Activated CD8-positive, alpha-beta memory T cell treated with anti-CD3 and anti-CD28 coated beads, Interleukin-2, amount 10 ng/mL, durations not matched to agents 7 days and 5 days (primary cell): ENCODE data around the gene ZNF407. TPM values are rescaled to one million over a fixed set of nuclear protein-coding genes. Genes with fewer than 3 reads are reported as not detected.

Experiments
- ATAC-seq: fragments of 150-1000 bp; cut with Tn5 transposase; one replicate; pipeline ENCODE4 v1.10.0; 2021; ENCODE audit warnings: moderate library complexity
- CTCF ChIA-PET: fragments of 350-600 bp; sonication (Branson Sonifier 250); formaldehyde crosslinking; loops from one replicate; lab custom pipeline; 2021; ENCODE audit warnings: antibody characterized with exemption; lab: Charles Lee
- DNase-seq: peaks from one replicate; pipeline ENCODE4 v3.0.0-alpha.2; 2020
- H3K27ac Mint-ChIP-seq: one replicate; pipeline ENCODE4 v1.8.0; 2021; ENCODE audit warnings: mild to moderate bottlenecking, mixed read lengths
- H3K27me3 Mint-ChIP-seq: one replicate; pipeline ENCODE4 v1.8.0; 2021; ENCODE audit warnings: mixed read lengths
- H3K36me3 Mint-ChIP-seq: one replicate; pipeline ENCODE4 v1.8.0; 2021; ENCODE audit warnings: mild to moderate bottlenecking, mixed read lengths
- H3K4me1 Mint-ChIP-seq: one replicate; pipeline ENCODE4 v1.8.0; 2021; ENCODE audit warnings: mixed read lengths
- H3K4me3 Mint-ChIP-seq: one replicate; pipeline ENCODE4 v1.8.0; 2021; ENCODE audit warnings: mild to moderate bottlenecking, moderate library complexity, mixed read lengths
- H3K9me3 Mint-ChIP-seq: one replicate; pipeline ENCODE4 v1.8.0; 2022; ENCODE audit warnings: low read depth, mixed read lengths
- total RNA-seq, 2 experiments: library from RNA; stranded (reverse); gene quantifications; one replicate each; pipeline ENCODE4 v1.2.3, GENCODE V29; 2021

Gene ZNF407
- total RNA-seq, 2 experiments from 2014 or later = 12.9 to 16.6 TPM

- no peak for ATAC-seq
- Mint-ChIP-seq H3K4me3 (no peak overlapping the region), H3K27ac (no peak overlapping the region), H3K27me3 (no peaks in the 10 kb centered on the region), H3K4me1 (no peaks in the 10 kb centered on the region), H3K36me3 (peaks cover 5% of the 10 kb centered on the region), H3K9me3 (no peaks in the 10 kb centered on the region)
- no peak for DNase-seq
- CTCF ChIA-PET = no interaction called here
These were observed 135.9 kb downstream of the ZNF407 start for GRCh38 chr18:74733598-74733997.

GRCh38 chr18:74734013-74734444 is 136.4 kb downstream of the ZNF407 start:
- Mint-ChIP-seq H3K27me3 (no peaks in the 10 kb centered on the region), H3K36me3 (peaks cover 2% of the 10 kb centered on the region), H3K27ac (no peak overlapping the region), H3K9me3 (no peaks in the 10 kb centered on the region), H3K4me1 (no peaks in the 10 kb centered on the region), H3K4me3 (no peak overlapping the region)
- no peak for ATAC-seq
- CTCF ChIA-PET = no interaction called here
- no peak for DNase-seq

GRCh38 chr18:74739926-74740325 is 142.3 kb downstream of the ZNF407 start:
- no peaks in the 10 kb centered on the region for H3K9me3 Mint-ChIP-seq
- no peaks in the 10 kb centered on the region for H3K27me3 Mint-ChIP-seq
- no peaks in the 10 kb centered on the region for H3K4me1 Mint-ChIP-seq
- DNase-seq (no peak), ATAC-seq (no peak)
- H3K36me3 Mint-ChIP-seq = no peaks in the 10 kb centered on the region
- no peak overlapping the region for H3K27ac Mint-ChIP-seq
- CTCF ChIA-PET = no interaction called here
- no peak overlapping the region for H3K4me3 Mint-ChIP-seq

GRCh38 chr18:74742573-74743243 is 145.0 kb downstream of the ZNF407 start:
- CTCF ChIA-PET = no interaction called here
- H3K4me3 Mint-ChIP-seq = no peak overlapping the region
- no peaks in the 10 kb centered on the region for H3K36me3 Mint-ChIP-seq
- no peaks in the 10 kb centered on the region for H3K27me3 Mint-ChIP-seq
- no peak overlapping the region for H3K27ac Mint-ChIP-seq
- DNase-seq (no peak), ATAC-seq (no peak)
- H3K9me3 Mint-ChIP-seq = no peaks in the 10 kb centered on the region
- no peaks in the 10 kb centered on the region for H3K4me1 Mint-ChIP-seq

GRCh38 chr18:74745633-74746403 is 148.1 kb downstream of the ZNF407 start:
- Mint-ChIP-seq H3K9me3 (no peaks in the 10 kb centered on the region), H3K27me3 (no peaks in the 10 kb centered on the region), H3K4me3 (no peak overlapping the region), H3K4me1 (no peaks in the 10 kb centered on the region), H3K36me3 (no peaks in the 10 kb centered on the region), H3K27ac (no peak overlapping the region)
- DNase-seq (no peak), ATAC-seq (no peak)
- CTCF ChIA-PET = no interaction called here

GRCh38 chr18:74748809-74749208 is 151.1 kb downstream of the ZNF407 start:
- H3K4me3 Mint-ChIP-seq = no peak overlapping the region
- H3K9me3 Mint-ChIP-seq = peaks cover 3% of the 10 kb centered on the region
- CTCF ChIA-PET = no interaction called here
- H3K36me3 Mint-ChIP-seq = peaks cover 8% of the 10 kb centered on the region
- no peak overlapping the region for H3K27ac Mint-ChIP-seq
- H3K27me3 Mint-ChIP-seq = no peaks in the 10 kb centered on the region
- DNase-seq (no peak), ATAC-seq (no peak)
- no peaks in the 10 kb centered on the region for H3K4me1 Mint-ChIP-seq

- peaks cover 10% of the 10 kb centered on the region for H3K9me3 Mint-ChIP-seq
- H3K4me1 Mint-ChIP-seq = no peaks in the 10 kb centered on the region
- no peak overlapping the region for H3K27ac Mint-ChIP-seq
- H3K27me3 Mint-ChIP-seq = no peaks in the 10 kb centered on the region
- peaks cover 22% of the 10 kb centered on the region for H3K36me3 Mint-ChIP-seq
- H3K4me3 Mint-ChIP-seq = no peak overlapping the region
- DNase-seq = no peak
- no peak for ATAC-seq
- CTCF ChIA-PET = no interaction called here
These were observed 161.3 kb downstream of the ZNF407 start for GRCh38 chr18:74758995-74759394.

- ATAC-seq (no peak), DNase-seq (no peak)
- CTCF ChIA-PET = no interaction called here
- Mint-ChIP-seq H3K9me3 (peaks cover 10% of the 10 kb centered on the region), H3K4me1 (no peaks in the 10 kb centered on the region), H3K36me3 (peaks cover 25% of the 10 kb centered on the region), H3K27ac (no peak overlapping the region), H3K4me3 (no peak overlapping the region), H3K27me3 (no peaks in the 10 kb centered on the region)
These were observed 162.4 kb downstream of the ZNF407 start for GRCh38 chr18:74760026-74760425.

GRCh38 chr18:74760436-74760835 is 162.8 kb downstream of the ZNF407 start:
- ATAC-seq (no peak), DNase-seq (no peak)
- H3K27ac Mint-ChIP-seq = no peak overlapping the region
- H3K9me3 Mint-ChIP-seq = peaks cover 10% of the 10 kb centered on the region
- no peak overlapping the region for H3K4me3 Mint-ChIP-seq
- H3K27me3 Mint-ChIP-seq = no peaks in the 10 kb centered on the region
- CTCF ChIA-PET = no interaction called here
- H3K4me1 Mint-ChIP-seq = no peaks in the 10 kb centered on the region
- H3K36me3 Mint-ChIP-seq = peaks cover 25% of the 10 kb centered on the region

GRCh38 chr18:74766251-74766650 is 168.6 kb downstream of the ZNF407 start:
- H3K9me3 Mint-ChIP-seq = no peaks in the 10 kb centered on the region
- ATAC-seq (no peak), DNase-seq (no peak)
- no peak overlapping the region for H3K27ac Mint-ChIP-seq
- CTCF ChIA-PET = interaction anchor here (0.6 to 1.5 kb wide), 2 partner anchors 21 to 198 kb away, joined by 3 to 4 read pairs; no protein-coding TSS in a partner anchor
- no peaks in the 10 kb centered on the region for H3K4me1 Mint-ChIP-seq
- H3K4me3 Mint-ChIP-seq = no peak overlapping the region
- H3K36me3 Mint-ChIP-seq = peaks cover 7% of the 10 kb centered on the region
- no peaks in the 10 kb centered on the region for H3K27me3 Mint-ChIP-seq

GRCh38 chr18:74768096-74768495 is 170.4 kb downstream of the ZNF407 start:
- Mint-ChIP-seq H3K9me3 (no peaks in the 10 kb centered on the region), H3K27me3 (no peaks in the 10 kb centered on the region), H3K27ac (no peak overlapping the region), H3K36me3 (peaks cover 5% of the 10 kb centered on the region), H3K4me1 (no peaks in the 10 kb centered on the region), H3K4me3 (no peak overlapping the region)
- ATAC-seq (no peak), DNase-seq (no peak)
- CTCF ChIA-PET = no interaction called here

GRCh38 chr18:74773171-74773624 is 175.5 kb downstream of the ZNF407 start:
- H3K9me3 Mint-ChIP-seq = no peaks in the 10 kb centered on the region
- peaks cover 2% of the 10 kb centered on the region for H3K4me1 Mint-ChIP-seq
- DNase-seq (no peak), ATAC-seq (no peak)
- H3K4me3 Mint-ChIP-seq = no peak overlapping the region
- H3K36me3 Mint-ChIP-seq = no peaks in the 10 kb centered on the region
- CTCF ChIA-PET = no interaction called here
- H3K27ac Mint-ChIP-seq = no peak overlapping the region
- no peaks in the 10 kb centered on the region for H3K27me3 Mint-ChIP-seq

GRCh38 chr18:74774486-74774885 is 176.8 kb downstream of the ZNF407 start:
- Mint-ChIP-seq H3K9me3 (no peaks in the 10 kb centered on the region), H3K4me3 (no peak overlapping the region), H3K27me3 (no peaks in the 10 kb centered on the region), H3K4me1 (peaks cover 3% of the 10 kb centered on the region), H3K27ac (no peak overlapping the region), H3K36me3 (no peaks in the 10 kb centered on the region)
- DNase-seq = no peak
- no peak for ATAC-seq
- CTCF ChIA-PET = no interaction called here

- Mint-ChIP-seq H3K9me3 (no peaks in the 10 kb centered on the region), H3K27me3 (no peaks in the 10 kb centered on the region), H3K36me3 (no peaks in the 10 kb centered on the region), H3K4me3 (no peak overlapping the region), H3K4me1 (peaks cover 3% of the 10 kb centered on the region), H3K27ac (no peak overlapping the region)
- no peak for DNase-seq
- no peak for ATAC-seq
- CTCF ChIA-PET = no interaction called here
These were observed 177.6 kb downstream of the ZNF407 start for GRCh38 chr18:74775239-74775638.
